ENCODE data around the gene RASIP1.

The RASIP1 gene

GRCh38 chr19:48670699-48671445 is 69.5 kb downstream of the RASIP1 start:
- DNase-seq: no peak

Measured in activated naive CD4-positive, alpha-beta T cell (primary cell).